ENCODE measurements around the gene PLTP.

DNA sequence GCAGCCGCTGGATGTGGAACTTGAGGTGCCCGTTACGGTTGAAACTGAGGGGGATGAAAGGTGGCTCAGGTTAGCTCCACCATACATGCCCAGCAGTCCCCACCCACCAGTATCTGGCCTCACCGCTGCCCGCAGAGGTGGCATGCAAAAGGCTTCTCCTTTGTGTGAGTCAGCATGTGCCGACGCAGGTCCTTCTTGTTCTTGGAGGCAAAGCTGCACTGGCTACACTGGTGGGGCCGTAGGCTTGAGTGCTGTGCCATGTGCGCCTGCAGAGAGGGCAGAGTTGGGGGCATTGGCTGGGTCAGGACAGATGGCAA is 38.3 kb upstream of the PLTP start:
- TF ChIP-seq, protein P1, sequence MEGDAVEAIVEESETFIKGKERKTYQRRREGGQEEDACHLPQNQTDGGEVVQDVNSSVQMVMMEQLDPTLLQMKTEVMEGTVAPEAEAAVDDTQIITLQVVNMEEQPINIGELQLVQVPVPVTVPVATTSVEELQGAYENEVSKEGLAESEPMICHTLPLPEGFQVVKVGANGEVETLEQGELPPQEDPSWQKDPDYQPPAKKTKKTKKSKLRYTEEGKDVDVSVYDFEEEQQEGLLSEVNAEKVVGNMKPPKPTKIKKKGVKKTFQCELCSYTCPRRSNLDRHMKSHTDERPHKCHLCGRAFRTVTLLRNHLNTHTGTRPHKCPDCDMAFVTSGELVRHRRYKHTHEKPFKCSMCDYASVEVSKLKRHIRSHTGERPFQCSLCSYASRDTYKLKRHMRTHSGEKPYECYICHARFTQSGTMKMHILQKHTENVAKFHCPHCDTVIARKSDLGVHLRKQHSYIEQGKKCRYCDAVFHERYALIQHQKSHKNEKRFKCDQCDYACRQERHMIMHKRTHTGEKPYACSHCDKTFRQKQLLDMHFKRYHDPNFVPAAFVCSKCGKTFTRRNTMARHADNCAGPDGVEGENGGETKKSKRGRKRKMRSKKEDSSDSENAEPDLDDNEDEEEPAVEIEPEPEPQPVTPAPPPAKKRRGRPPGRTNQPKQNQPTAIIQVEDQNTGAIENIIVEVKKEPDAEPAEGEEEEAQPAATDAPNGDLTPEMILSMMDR (IDR thresholded peaks at IDR 0.05 in 2 of 3, conservative IDR thresholded peaks at IDR 0.05 in 1 of 3; ENCODE audit: borderline replicate concordance in 1 of 3, insufficient read depth in 1 of 3, low read depth in 2 of 3, low read length in 2 of 3), result no peak
- TF ChIP-seq CEBPB (IDR thresholded peaks at IDR 0.05; ENCODE audit: low read depth) (no peak), SRF (IDR thresholded peaks at IDR 0.05; ENCODE audit: low read depth) (no peak), EZH2 (IDR thresholded peaks at IDR 0.05) (no peak), EZH2phosphoT487 (IDR thresholded peaks at IDR 0.05; ENCODE audit: borderline replicate concordance) (no peak), POLR2A (IDR thresholded peaks at IDR 0.05; ENCODE audit: borderline replicate concordance, extremely low read depth, insufficient read depth, insufficient read length) (no peak), ZNF274 (IDR thresholded peaks at IDR 0.05; ENCODE audit: low read depth, low read length) (no peak), POLR2AphosphoS5 (IDR thresholded peaks at IDR 0.05; ENCODE audit: low read depth, low read length) (no peak)
- TF ChIP-seq, protein P2, sequence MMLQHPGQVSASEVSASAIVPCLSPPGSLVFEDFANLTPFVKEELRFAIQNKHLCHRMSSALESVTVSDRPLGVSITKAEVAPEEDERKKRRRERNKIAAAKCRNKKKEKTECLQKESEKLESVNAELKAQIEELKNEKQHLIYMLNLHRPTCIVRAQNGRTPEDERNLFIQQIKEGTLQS (IDR thresholded peaks at IDR 0.05), result no peak
- TF ChIP-seq, protein P3, sequence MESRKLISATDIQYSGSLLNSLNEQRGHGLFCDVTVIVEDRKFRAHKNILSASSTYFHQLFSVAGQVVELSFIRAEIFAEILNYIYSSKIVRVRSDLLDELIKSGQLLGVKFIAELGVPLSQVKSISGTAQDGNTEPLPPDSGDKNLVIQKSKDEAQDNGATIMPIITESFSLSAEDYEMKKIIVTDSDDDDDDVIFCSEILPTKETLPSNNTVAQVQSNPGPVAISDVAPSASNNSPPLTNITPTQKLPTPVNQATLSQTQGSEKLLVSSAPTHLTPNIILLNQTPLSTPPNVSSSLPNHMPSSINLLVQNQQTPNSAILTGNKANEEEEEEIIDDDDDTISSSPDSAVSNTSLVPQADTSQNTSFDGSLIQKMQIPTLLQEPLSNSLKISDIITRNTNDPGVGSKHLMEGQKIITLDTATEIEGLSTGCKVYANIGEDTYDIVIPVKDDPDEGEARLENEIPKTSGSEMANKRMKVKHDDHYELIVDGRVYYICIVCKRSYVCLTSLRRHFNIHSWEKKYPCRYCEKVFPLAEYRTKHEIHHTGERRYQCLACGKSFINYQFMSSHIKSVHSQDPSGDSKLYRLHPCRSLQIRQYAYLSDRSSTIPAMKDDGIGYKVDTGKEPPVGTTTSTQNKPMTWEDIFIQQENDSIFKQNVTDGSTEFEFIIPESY (IDR thresholded peaks at IDR 0.05; ENCODE audit: extremely low read depth, insufficient replicate concordance, low read length), result no peak

Measured in HCT116 (cell line).